A549 (cell line): ENCODE measurements around the gene ADARB2. TPM values are rescaled to one million over a fixed set of nuclear protein-coding genes. Genes with fewer than 3 reads are reported as not detected.

ENCODE experiments used
- ATAC-seq, 2 experiments: fragments of 200-7000 bp in 1 of 2; fragments of >200 bp in 1 of 2; cut with Nextera tagmentation in 1 of 2; cut with Tn5 transposase in 1 of 2; 3 replicates each; pipeline versions ENCODE4 v1.8.0 to v1.9.1; 2018 to 2020; ENCODE audit warnings: mild to moderate bottlenecking in 1 of 2, moderate library complexity in 1 of 2
- CTCF ChIA-PET: fragments of 300-600 bp; sonication (Branson Sonifier 250); formaldehyde crosslinking; extraction: SDS; loops from one replicate; lab custom pipeline; 2021; ENCODE audit warnings: antibody characterized with exemption, inconsistent platforms; lab: Yijun Ruan, JAX
- POLR2A ChIA-PET: fragments of 350-600 bp; formaldehyde crosslinking; extraction: SDS; loops from one replicate; lab custom pipeline; 2021; ENCODE audit warnings: antibody characterized with exemption, inconsistent platforms; lab: Yijun Ruan, JAX
- DNase-seq, 2 experiments: peaks; one replicate each; pipeline versions ENCODE4 v3.0.0 to v3.0.0-alpha.2; 2011 to 2016; ENCODE audit warnings: low read depth in 1 of 2, low spot score in 1 of 2
- FAIRE-seq: peaks from 2 replicates; lab custom pipeline; 2011; peaks lifted over from hg19 to GRCh38; lab: Jason Lieb, UNC
- H3K27ac ChIP-seq, 2 experiments: fragments of >200 bp; sonication (Bioruptor Twin); formaldehyde crosslinking; 3 replicates each; pipeline ENCODE4 v1.5.1; 2016 to 2017
- H3K4me1 ChIP-seq: fragments of >200 bp; sonication (Bioruptor Twin); formaldehyde crosslinking; 3 replicates; pipeline ENCODE4 v1.6.1; 2016
- H3K4me2 ChIP-seq: fragments of >200 bp; sonication (Bioruptor Twin); formaldehyde crosslinking; 3 replicates; pipeline ENCODE4 v1.6.1; 2016
- H3K4me3 ChIP-seq: fragments of >200 bp; sonication (Bioruptor Twin); formaldehyde crosslinking; 3 replicates; pipeline ENCODE4 v1.5.1; 2016
- H3K9me3 ChIP-seq: fragments of >200 bp; sonication (Bioruptor Twin); formaldehyde crosslinking; 3 replicates; pipeline ENCODE4 v1.6.1; 2016
- ATOH8 ChIP-seq: fragments of 250-450 bp; sonication (Bioruptor Pico); IDR thresholded peaks from 2 replicates; pipeline ENCODE4 v1.5.0; 2020; ENCODE audit warnings: low read depth, mild to moderate bottlenecking, moderate library complexity
- BCL3 ChIP-seq: fragments of >200 bp; sonication (Bioruptor Twin); formaldehyde crosslinking; IDR thresholded peaks from 3 replicates; pipeline ENCODE4 v1.6.1; 2016
- CHD2 ChIP-seq: fragments of 150-350 bp; IDR thresholded peaks from 2 replicates; pipeline ENCODE4 v1.6.1; 2014; ENCODE audit warnings: low read length; ENCODE audit not compliant: partially characterized antibody
- CHD4 ChIP-seq: fragments of 200-600 bp; sonication (generic); IDR thresholded peaks from 2 replicates; pipeline ENCODE4 v1.6.1; 2016; ENCODE audit warnings: antibody characterized with exemption, mild to moderate bottlenecking, borderline replicate concordance
- EP300 ChIP-seq, 2 experiments: fragments of >200 bp; sonication (Bioruptor Twin); formaldehyde crosslinking; IDR thresholded peaks; 2 replicates in 1 of 2; 3 replicates in 1 of 2; pipeline ENCODE4 v1.6.1; 2016 to 2017
- FOXS1 ChIP-seq: fragments of 250-450 bp; sonication (Bioruptor Pico); IDR thresholded peaks from 2 replicates; pipeline ENCODE4 v1.5.0; 2020; ENCODE audit warnings: mild to moderate bottlenecking, moderate library complexity
- HOXA7 ChIP-seq: fragments of 250-450 bp; sonication (Bioruptor Pico); IDR thresholded peaks from 2 replicates; pipeline ENCODE4 v1.5.0; 2020; ENCODE audit warnings: mild to moderate bottlenecking, moderate library complexity
- HOXB13 ChIP-seq: fragments of 250-450 bp; sonication (Bioruptor Pico); IDR thresholded peaks from 2 replicates; pipeline ENCODE4 v1.5.0; 2020; ENCODE audit warnings: low read depth, mild to moderate bottlenecking, moderate library complexity
- MAFK ChIP-seq: fragments of 450-650 bp; IDR thresholded peaks from 2 replicates; pipeline ENCODE4 v1.6.1; 2014; ENCODE audit not compliant: partially characterized antibody
- MAZ ChIP-seq: fragments of 150-350 bp; IDR thresholded peaks from 2 replicates; pipeline ENCODE4 v1.6.1; 2014; ENCODE audit warnings: antibody characterized with exemption, low read depth, low read length, borderline replicate concordance
- NFE2L2 ChIP-seq: fragments of 150-350 bp; conservative IDR thresholded peaks from 2 replicates; pipeline ENCODE4 v1.6.1; 2014; ENCODE audit warnings: low read length
- NPAS2 ChIP-seq: fragments of 250-450 bp; sonication (Bioruptor Pico); IDR thresholded peaks from 2 replicates; pipeline ENCODE4 v1.8.0; 2022; ENCODE audit warnings: mild to moderate bottlenecking, moderate library complexity, borderline replicate concordance
- NR3C1 ChIP-seq: fragments of >200 bp; sonication (Bioruptor Twin); formaldehyde crosslinking; IDR thresholded peaks from 3 replicates; pipeline ENCODE4 v1.6.1; 2017
- PHF8 ChIP-seq: fragments of 200-600 bp; sonication (generic); IDR thresholded peaks from 2 replicates; pipeline ENCODE4 v1.6.1; 2016; ENCODE audit warnings: low read depth, mild to moderate bottlenecking, antibody characterized with exemption, moderate library complexity, borderline replicate concordance
- POLR2A ChIP-seq: IDR thresholded peaks from 2 replicates; pipeline ENCODE4 v1.6.1; 2012; ENCODE audit warnings: mild to moderate bottlenecking, low read length
- POLR2AphosphoS2 ChIP-seq: conservative IDR thresholded peaks from 2 replicates; pipeline ENCODE4 v1.6.1; 2012; ENCODE audit warnings: low read length, improper control_type of control experiment, inconsistent platforms
- RAD21 ChIP-seq, 2 experiments: fragments of >200 bp in 1 of 2; sonication (Bioruptor Twin) in 1 of 2; formaldehyde crosslinking in 1 of 2; IDR thresholded peaks in 1 of 2; conservative IDR thresholded peaks in 1 of 2; 2 replicates in 1 of 2; 3 replicates in 1 of 2; pipeline ENCODE4 v1.6.1; 2012 to 2018; ENCODE audit warnings: inconsistent platforms in 1 of 2
- RFX5 ChIP-seq: fragments of 450-650 bp; IDR thresholded peaks from 2 replicates; pipeline ENCODE4 v1.7.1; 2014; ENCODE audit warnings: antibody characterized with exemption, mild to moderate bottlenecking, moderate library complexity
- RNF2 ChIP-seq: fragments of 200-600 bp; sonication (generic); IDR thresholded peaks from 2 replicates; pipeline ENCODE4 v1.6.1; 2016; ENCODE audit warnings: low read depth, mild to moderate bottlenecking, antibody characterized with exemption, moderate library complexity, borderline replicate concordance
- SMC3 ChIP-seq: fragments of >200 bp; sonication (Bioruptor Twin); formaldehyde crosslinking; IDR thresholded peaks from 3 replicates; pipeline ENCODE4 v1.6.1; 2018; ENCODE audit warnings: inconsistent platforms
- USF2 ChIP-seq: fragments of 450-650 bp; IDR thresholded peaks from 2 replicates; pipeline ENCODE4 v1.6.1; 2014; ENCODE audit warnings: antibody characterized with exemption
- ZNF302 ChIP-seq: fragments of 250-450 bp; sonication (Bioruptor Pico); IDR thresholded peaks from 2 replicates; pipeline ENCODE4 v1.9.0; 2021; ENCODE audit warnings: inconsistent platforms, mild to moderate bottlenecking, moderate library complexity
- WGBS: methylation state at CpG from one replicate; pipeline ENCODE4 v1.1.6; 2017; ENCODE audit errors: missing lambda C conversion rate; 5-methylcytosine and 5-hydroxymethylcytosine counted together
- polyA plus RNA-seq, 4 experiments: library from polyadenylated mRNA; depleted of rRNA in 3 of 4; stranded (reverse); fragments of >200 nt; fragmentation: RNase III in 1 of 4; extraction: RNeasy Plus Mini Kit Qiagen cat#74134 plus additional on column Dnase treatment in 1 of 4; gene quantifications; 2 replicates in 3 of 4; 3 replicates in 1 of 4; pipeline ENCODE4 v1.2.3, GENCODE V29; 2011 to 2017
- TF ChIP-seq, protein P1 (sequence below): IDR thresholded peaks from 2 replicates; pipeline ENCODE4 v1.6.1; 2012
- TF ChIP-seq, protein P2 (sequence below): fragments of >200 bp; sonication (Bioruptor Twin); formaldehyde crosslinking; IDR thresholded peaks from 3 replicates; pipeline ENCODE4 v1.5.1; 2016

ADARB2 gene
- polyA plus RNA-seq, 2 of the 4 experiments (the other 2 are of a cell fraction) = not detected

DNA sequence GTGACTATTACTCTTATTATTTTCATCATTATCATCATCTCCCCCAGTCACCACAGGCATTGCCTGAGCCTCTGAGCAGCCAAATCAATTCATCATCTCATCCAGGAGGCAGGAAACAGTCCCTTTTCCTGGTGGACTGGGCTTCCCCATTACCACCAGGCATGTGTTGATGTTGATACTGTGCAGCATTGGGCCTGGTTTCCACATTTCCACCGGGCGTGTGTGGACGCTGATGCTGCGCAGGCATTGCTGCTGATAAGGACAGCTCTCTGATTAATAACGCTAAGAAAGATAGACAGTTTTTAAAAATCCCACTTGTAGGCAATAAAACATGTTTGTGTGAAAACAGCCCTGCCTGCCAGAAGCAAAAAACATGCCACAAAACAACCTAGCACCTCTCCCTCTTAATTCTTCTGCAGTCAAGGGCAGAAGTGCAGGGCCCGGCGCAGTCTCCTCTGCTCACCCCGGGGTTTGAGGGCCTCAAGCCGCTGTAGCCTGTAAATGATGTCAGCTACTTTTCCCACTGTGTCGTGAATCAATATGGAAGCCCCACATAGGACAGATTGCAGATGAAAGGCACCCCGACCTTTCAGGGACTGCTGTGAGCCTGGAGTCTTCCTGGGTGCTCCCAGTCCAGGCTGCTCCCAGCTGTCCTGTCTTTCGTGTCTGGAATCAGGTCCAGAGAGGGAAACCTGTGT is 465.1 kb downstream of the ADARB2 start:
- no peak for FAIRE-seq
- no peaks in the 10 kb centered on the region for H3K4me1 ChIP-seq
- CTCF ChIA-PET = no interaction called here
- no peak overlapping the region for H3K4me3 ChIP-seq
- DNase-seq = no peak
- POLR2A ChIA-PET = no interaction called here
- H3K4me2 ChIP-seq = no peak overlapping the region
- 64% methylated on average over 11 of the region's 12 CpGs for WGBS
- ATAC-seq = peak in 1 of 2 experiments; percentile 33; a peak in 2 of 6 replicates
- TF ChIP-seq HOXB13 (CRISPR knock-in tag) (no peak), NPAS2 (CRISPR knock-in tag) (no peak), CHD2 (no peak), SMC3 (no peak), PHF8 (no peak), ATOH8 (CRISPR knock-in tag) (no peak), NFE2L2 (no peak), MAFK (no peak), POLR2AphosphoS2 (no peak), HOXA7 (CRISPR knock-in tag) (no peak), ZNF302 (CRISPR knock-in tag) (no peak), USF2 (no peak), RNF2 (no peak), RAD21 (conservative IDR thresholded peaks at IDR 0.05 in 1 of 2, IDR thresholded peaks at IDR 0.05 in 1 of 2) (no peak), POLR2A (no peak), CHD4 (no peak), NR3C1 (no peak), RFX5 (no peak)
- TF ChIP-seq, protein P1, sequence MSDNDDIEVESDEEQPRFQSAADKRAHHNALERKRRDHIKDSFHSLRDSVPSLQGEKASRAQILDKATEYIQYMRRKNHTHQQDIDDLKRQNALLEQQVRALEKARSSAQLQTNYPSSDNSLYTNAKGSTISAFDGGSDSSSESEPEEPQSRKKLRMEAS = no peak
- TF ChIP-seq, protein P2, sequence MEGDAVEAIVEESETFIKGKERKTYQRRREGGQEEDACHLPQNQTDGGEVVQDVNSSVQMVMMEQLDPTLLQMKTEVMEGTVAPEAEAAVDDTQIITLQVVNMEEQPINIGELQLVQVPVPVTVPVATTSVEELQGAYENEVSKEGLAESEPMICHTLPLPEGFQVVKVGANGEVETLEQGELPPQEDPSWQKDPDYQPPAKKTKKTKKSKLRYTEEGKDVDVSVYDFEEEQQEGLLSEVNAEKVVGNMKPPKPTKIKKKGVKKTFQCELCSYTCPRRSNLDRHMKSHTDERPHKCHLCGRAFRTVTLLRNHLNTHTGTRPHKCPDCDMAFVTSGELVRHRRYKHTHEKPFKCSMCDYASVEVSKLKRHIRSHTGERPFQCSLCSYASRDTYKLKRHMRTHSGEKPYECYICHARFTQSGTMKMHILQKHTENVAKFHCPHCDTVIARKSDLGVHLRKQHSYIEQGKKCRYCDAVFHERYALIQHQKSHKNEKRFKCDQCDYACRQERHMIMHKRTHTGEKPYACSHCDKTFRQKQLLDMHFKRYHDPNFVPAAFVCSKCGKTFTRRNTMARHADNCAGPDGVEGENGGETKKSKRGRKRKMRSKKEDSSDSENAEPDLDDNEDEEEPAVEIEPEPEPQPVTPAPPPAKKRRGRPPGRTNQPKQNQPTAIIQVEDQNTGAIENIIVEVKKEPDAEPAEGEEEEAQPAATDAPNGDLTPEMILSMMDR = no peak
- H3K9me3 ChIP-seq = no peaks in the 10 kb centered on the region
- no peak overlapping the region for H3K27ac ChIP-seq

GRCh38 chr10:1270906-1271305 is 466.4 kb downstream of the ADARB2 start:
- ChIA-PET CTCF (no interaction called here), POLR2A (no interaction called here)
- TF ChIP-seq MAZ = no peak
- TF ChIP-seq FOXS1 (CRISPR knock-in tag) = no peak
- no peak for TF ChIP-seq ATOH8 (CRISPR knock-in tag)
- no peak for TF ChIP-seq BCL3
- TF ChIP-seq EP300 (IDR thresholded peaks at IDR 0.05) = no peak
- no peak for TF ChIP-seq MAFK
- WGBS = 61% methylated on average over 15 of the region's 15 CpGs
- no peak for ATAC-seq
- DNase-seq = no peak
- Histone ChIP-seq H3K4me1 (no peaks in the 10 kb centered on the region), H3K9me3 (no peaks in the 10 kb centered on the region), H3K27ac (no peak overlapping the region), H3K4me3 (no peak overlapping the region), H3K4me2 (no peak overlapping the region)
- no peak for FAIRE-seq
